CD14-positive monocyte (primary cell): ENCODE data around the gene TSHZ2. TPM values are rescaled to one million over a fixed set of nuclear protein-coding genes. Genes with fewer than 3 reads are reported as not detected.

ENCODE experiments used
- DNase-seq, 3 donors: peaks; one replicate each; pipeline ENCODE4 v3.0.0-alpha.2; 2011 to 2022
- H2AFZ ChIP-seq: 2 replicates; pipeline ENCODE4 v1.6.0; 2012; ENCODE audit warnings: mild to moderate bottlenecking, low read depth, low read length, inconsistent platforms; ENCODE audit not compliant: insufficient read depth, poor library complexity, severe bottlenecking
- H3K27ac ChIP-seq, 2 donors: 1 replicate in 1 of 2; 2 replicates in 1 of 2; pipeline ENCODE4 v1.5.1; 2012 to 2013; ENCODE audit warnings: low read length in 2 of 2, control low read depth in 1 of 2, inconsistent platforms in 1 of 2, low read depth in 1 of 2, mild to moderate bottlenecking in 1 of 2
- H3K27me3 ChIP-seq, 2 donors: one replicate each; pipeline versions ENCODE4 v1.6.0 to v1.6.1; 2011 to 2013; ENCODE audit warnings: low read length in 2 of 2; ENCODE audit not compliant: control insufficient read depth in 2 of 2, insufficient read depth in 2 of 2
- H3K36me3 ChIP-seq, 2 donors: replicated peaks in 1 of 2; 1 replicate in 1 of 2; 2 replicates in 1 of 2; pipeline versions ENCODE4 v1.5.1 to v1.6.1; 2012 to 2013; ENCODE audit warnings: low read length in 2 of 2, control low read depth in 1 of 2, inconsistent platforms in 1 of 2, mild to moderate bottlenecking in 1 of 2; ENCODE audit not compliant: insufficient read depth in 2 of 2, control insufficient read depth in 1 of 2
- H3K4me1 ChIP-seq, 2 donors: 1 replicate in 1 of 2; 2 replicates in 1 of 2; pipeline versions ENCODE4 v1.5.1 to v1.6.1; 2012 to 2013; ENCODE audit warnings: low read length in 2 of 2, control low read depth in 1 of 2, inconsistent platforms in 1 of 2, mild to moderate bottlenecking in 1 of 2, moderate library complexity in 1 of 2; ENCODE audit not compliant: insufficient read depth in 2 of 2, control insufficient read depth in 1 of 2
- H3K4me2 ChIP-seq: replicated peaks from 2 replicates; pipeline ENCODE3; 2012; ENCODE audit warnings: low read length, moderate library complexity, mild to moderate bottlenecking; ENCODE audit not compliant: poor library complexity, severe bottlenecking; ENCODE audit errors: extremely low read depth
- H3K4me3 ChIP-seq, 3 experiments: fragments of 200-600 bp in 1 of 3; sonication (generic) in 1 of 3; replicated peaks in 1 of 3; 1 replicate in 2 of 3; 2 replicates in 1 of 3; pipeline ENCODE4 v1.5.1; 2011 to 2013; ENCODE audit warnings: low read length in 3 of 3, mild to moderate bottlenecking in 3 of 3, control low read depth in 2 of 3, low read depth in 2 of 3, inconsistent platforms in 1 of 3, moderate library complexity in 1 of 3
- H3K79me2 ChIP-seq: 2 replicates; pipeline ENCODE4 v1.6.0; 2012; ENCODE audit warnings: mild to moderate bottlenecking, control low read depth, inconsistent platforms, low read length, moderate library complexity; ENCODE audit not compliant: insufficient read depth
- H3K9ac ChIP-seq: 2 replicates; pipeline ENCODE4 v1.6.0; 2017; ENCODE audit warnings: low read length, mild to moderate bottlenecking; ENCODE audit not compliant: insufficient read depth, poor library complexity, severe bottlenecking
- H3K9me3 ChIP-seq, 2 donors: replicated peaks in 1 of 2; 1 replicate in 1 of 2; 2 replicates in 1 of 2; pipeline versions ENCODE4 v1.5.1 to v1.6.1; 2012 to 2013; ENCODE audit warnings: low read length in 2 of 2, control low read depth in 1 of 2; ENCODE audit not compliant: control insufficient read depth in 1 of 2, insufficient read depth in 1 of 2
- H4K20me1 ChIP-seq: 2 replicates; pipeline ENCODE4 v1.6.0; 2012; ENCODE audit warnings: mild to moderate bottlenecking, low read length, control low read depth, moderate library complexity; ENCODE audit not compliant: insufficient read depth
- H3K27ac Mint-ChIP-seq, 7 donors: one replicate each; pipeline ENCODE4 v1.8.0; 2020; ENCODE audit warnings: mild to moderate bottlenecking in 7 of 7, mixed read lengths in 7 of 7, moderate library complexity in 6 of 7, inconsistent platforms in 2 of 7
- H3K27me3 Mint-ChIP-seq, 3 donors: one replicate each; pipeline ENCODE4 v1.8.0; 2021 to 2022; ENCODE audit warnings: low read depth in 3 of 3, mild to moderate bottlenecking in 3 of 3, mixed read lengths in 3 of 3, moderate library complexity in 3 of 3, inconsistent platforms in 1 of 3
- H3K36me3 Mint-ChIP-seq, 2 donors: one replicate each; pipeline ENCODE4 v1.8.0; 2020; ENCODE audit warnings: mixed read lengths in 2 of 2, inconsistent platforms in 1 of 2, mild to moderate bottlenecking in 1 of 2
- H3K4me1 Mint-ChIP-seq: one replicate; pipeline ENCODE4 v1.8.0; 2020; ENCODE audit warnings: mild to moderate bottlenecking, mixed read lengths
- H3K4me3 Mint-ChIP-seq, 2 donors: one replicate each; pipeline ENCODE4 v1.8.0; 2020; ENCODE audit warnings: mild to moderate bottlenecking in 2 of 2, mixed read lengths in 2 of 2, moderate library complexity in 1 of 2
- H3K9me3 Mint-ChIP-seq, 7 donors: one replicate each; pipeline ENCODE4 v1.8.0; 2020 to 2022; ENCODE audit warnings: mixed read lengths in 7 of 7, mild to moderate bottlenecking in 6 of 7, moderate library complexity in 6 of 7, inconsistent platforms in 2 of 7
- CTCF ChIP-seq: fragments of 200-600 bp; IDR thresholded peaks from one replicate; pipeline ENCODE4 v1.8.0; 2022; ENCODE audit warnings: antibody characterized with exemption, mild to moderate bottlenecking
- WGBS: methylation state at CpG from one replicate; pipeline ENCODE4 v1.1.5; 2013; ENCODE audit warnings: missing lambda C conversion rate; ENCODE audit not compliant: insufficient coverage; 5-methylcytosine and 5-hydroxymethylcytosine counted together
- intact Hi-C, 2 donors: fragments of 100-400 bp; cut with micrococcal nuclease; formaldehyde crosslinking; loops; one replicate each; pipeline versions ENCODE4 v1.15.0 to v1.15.1; 2023
- polyA plus RNA-seq, 3 donors: library from polyadenylated mRNA; depleted of rRNA in 1 of 3; unstranded in 2 of 3; stranded (reverse) in 1 of 3; fragments of 300-500 nt in 2 of 3; fragments of >200 nt in 1 of 3; fragmentation: Illumina TruSeq in 2 of 3; gene quantifications; 1 replicate in 2 of 3; 2 replicates in 1 of 3; pipeline ENCODE4 v1.2.3, GENCODE V29; 2012 to 2021

The TSHZ2 gene
- polyA plus RNA-seq, 3 donors = not detected

GRCh38 chr20:53238121-53238660 lies 266.0 kb downstream of the TSHZ2 start:
- no peaks in the 10 kb centered on the region for H3K36me3 Mint-ChIP-seq
- H3K4me1 ChIP-seq = no peaks in the 10 kb centered on the region
- 82% methylated on average over 2 of the region's 3 CpGs for WGBS
- no peak overlapping the region for H3K27ac Mint-ChIP-seq
- no peak overlapping the region for H3K4me3 Mint-ChIP-seq
- no peak overlapping the region for H3K9ac ChIP-seq
- intact Hi-C loops = no loop called here
- no peak for TF ChIP-seq CTCF
- peaks cover 0 to 6% (median 2%) of the 10 kb centered on the region in 7 donors for H3K9me3 Mint-ChIP-seq
- H3K27ac ChIP-seq = no peak overlapping the region
- H3K4me3 ChIP-seq = no peak overlapping the region
- no peaks in the 10 kb centered on the region for H4K20me1 ChIP-seq
- no peaks in the 10 kb centered on the region for H3K36me3 ChIP-seq
- H3K27me3 Mint-ChIP-seq = peaks cover 2 to 4% (median 2%) of the 10 kb centered on the region in 3 donors
- no peaks in the 10 kb centered on the region for H3K4me1 Mint-ChIP-seq
- no peak for DNase-seq
- no peaks in the 10 kb centered on the region for H3K9me3 ChIP-seq
- no peaks in the 10 kb centered on the region for H3K27me3 ChIP-seq
- no peaks in the 10 kb centered on the region for H3K79me2 ChIP-seq
- no peak overlapping the region for H2AFZ ChIP-seq
- no peak overlapping the region for H3K4me2 ChIP-seq

- no peak overlapping the region for H3K4me3 Mint-ChIP-seq
- Histone ChIP-seq H3K36me3 (no peaks in the 10 kb centered on the region), H3K27ac (no peak overlapping the region), H3K9ac (no peak overlapping the region), H3K27me3 (no peaks in the 10 kb centered on the region), H4K20me1 (no peaks in the 10 kb centered on the region), H3K4me2 (no peak overlapping the region), H3K9me3 (no peaks in the 10 kb centered on the region), H2AFZ (no peak overlapping the region), H3K79me2 (no peaks in the 10 kb centered on the region), H3K4me3 (no peak overlapping the region), H3K4me1 (no peaks in the 10 kb centered on the region)
- no peaks in the 10 kb centered on the region for H3K4me1 Mint-ChIP-seq
- DNase-seq = no peak
- intact Hi-C loops = no loop called here
- H3K27ac Mint-ChIP-seq = no peak overlapping the region
- peaks cover 0 to 6% (median 2%) of the 10 kb centered on the region in 3 donors for H3K27me3 Mint-ChIP-seq
- H3K36me3 Mint-ChIP-seq = no peaks in the 10 kb centered on the region
- WGBS = 100% methylated on average over 1 of the region's 3 CpGs
- no peak for TF ChIP-seq CTCF
- H3K9me3 Mint-ChIP-seq = peaks cover 0 to 3% (median 0%) of the 10 kb centered on the region in 7 donors
These were observed 271.0 kb downstream of the TSHZ2 start for GRCh38 chr20:53243152-53243551.
